Stimulated activated CD4-positive, alpha-beta T cell treated with anti-CD3 and anti-CD28 coated beads, Interleukin-12 subunit alpha, Interleukin-12 subunit beta, amount 100 ng/mL, for 48 hours (primary cell): ENCODE results near the gene XCL2.
A peak's percentile ranks its signal among the peaks of the same experiment; 100 is the strongest.
"Not testable (repeated sequence)": the region's sequence is repeated elsewhere in the genome, so short reads cannot be mapped to it uniquely, and the experiment has no call there.

Source experiments
- DNase-seq, 3 donors: peaks; one replicate each; pipeline ENCODE4 v3.0.0-alpha.2; 2020; ENCODE audit warnings: low read depth in 2 of 3, low spot score in 1 of 3

Gene XCL2

GRCh38 chr1:168560370-168560769, 16.6 kb upstream of the XCL2 start:
- DNase-seq: no peak

- no peak for DNase-seq
These were observed 12.8 kb upstream of the XCL2 start for GRCh38 chr1:168556647-168557046.

GRCh38 chr1:168555508-168556046, 11.8 kb upstream of the XCL2 start:
- no peak for DNase-seq

- DNase-seq: no peak
These were observed 11.0 kb upstream of the XCL2 start for GRCh38 chr1:168554603-168555483.

GRCh38 chr1:168553680-168554553, 10.1 kb upstream of the XCL2 start:
- DNase-seq: no peak

- no peak for DNase-seq
These were observed 9.2 kb upstream of the XCL2 start for GRCh38 chr1:168552961-168553360.

GRCh38 chr1:168551688-168552087, 7.9 kb upstream of the XCL2 start:
- DNase-seq: no peak

GRCh38 chr1:168550971-168551370, 7.2 kb upstream of the XCL2 start:
- DNase-seq: no peak

- not testable (repeated sequence) for DNase-seq
These were observed 2.7 kb upstream of the XCL2 start for GRCh38 chr1:168546553-168546895.

- not testable (repeated sequence) for DNase-seq
These were observed 2.1 kb upstream of the XCL2 start for GRCh38 chr1:168545678-168546552.

- DNase-seq: not testable (repeated sequence)
These were observed 819 bp downstream of the XCL2 start for GRCh38 chr1:168542978-168543377.

GRCh38 chr1:168540798-168541197, 3.0 kb downstream of the XCL2 start:
- DNase-seq: not testable (repeated sequence)

- DNase-seq: no peak
These were observed 8.3 kb downstream of the XCL2 start for GRCh38 chr1:168535536-168535935.

- no peak for DNase-seq
These were observed 12.0 kb downstream of the XCL2 start for GRCh38 chr1:168531615-168532345.

GRCh38 chr1:168529518-168529917, 14.3 kb downstream of the XCL2 start:
- no peak for DNase-seq

- DNase-seq: no peak
These were observed 22.3 kb downstream of the XCL2 start for GRCh38 chr1:168521401-168522000.

- DNase-seq: no peak
These were observed 23.0 kb downstream of the XCL2 start for GRCh38 chr1:168520832-168521231.

- peak in 1 of 3 donors; percentile 16 for DNase-seq
These were observed 23.6 kb downstream of the XCL2 start for GRCh38 chr1:168520052-168520751.

GRCh38 chr1:168518813-168519212, 25.0 kb downstream of the XCL2 start:
- no peak for DNase-seq
